Fibroblast of lung (primary cell): ENCODE measurements around the gene GABRG3.

Experiments
- CTCF ChIP-seq, 2 donors: IDR thresholded peaks in 1 of 2; conservative IDR thresholded peaks in 1 of 2; 1 replicate in 1 of 2; 2 replicates in 1 of 2; pipeline ENCODE4 v1.5.1; 2011 to 2012; ENCODE audit warnings: low read length in 2 of 2, control low read depth in 1 of 2, inconsistent platforms in 1 of 2, low read depth in 1 of 2, mild to moderate bottlenecking in 1 of 2
- EZH2 ChIP-seq: IDR thresholded peaks from 2 replicates; pipeline ENCODE4 v1.5.1; 2012; ENCODE audit warnings: low read length, control low read depth, mild to moderate bottlenecking; ENCODE audit errors: missing control alignments

- no peak for TF ChIP-seq CTCF (conservative IDR thresholded peaks at IDR 0.05 in 1 of 2, IDR thresholded peaks at IDR 0.05 in 1 of 2; ENCODE audit: low read depth in 1 of 2, low read length in 2 of 2)
- TF ChIP-seq EZH2 = no peak
These were observed 447.7 kb downstream of the GABRG3 start for GRCh38 chr15:27418726-27419125.
